ENCODE measurements around the gene CENPF. TPM values are rescaled to one million over a fixed set of nuclear protein-coding genes. Genes with fewer than 3 reads are reported as not detected.

CENPF gene
- total RNA-seq, 1 experiment from 2014 or later: 44.0 TPM

DNA sequence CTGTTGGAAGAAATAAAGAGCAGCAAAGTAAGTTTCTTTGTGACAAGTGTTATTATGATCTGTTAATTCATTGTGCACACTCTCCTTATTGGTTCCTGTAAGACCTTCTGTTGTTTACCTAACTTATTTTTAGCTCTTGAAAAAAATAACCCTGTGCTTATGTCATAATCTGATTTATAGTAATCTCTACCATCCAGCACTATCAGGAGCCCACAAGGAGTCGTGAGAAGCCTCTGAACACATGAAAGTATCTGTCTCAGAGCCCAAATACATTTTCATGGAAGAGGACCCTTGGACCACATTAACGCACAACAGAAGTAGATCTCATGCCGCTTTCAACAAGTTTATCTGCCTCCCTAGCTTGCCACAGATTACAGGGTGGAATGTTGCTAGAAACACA is 45.8 kb downstream of the CENPF start:
- Histone ChIP-seq H3K9ac (ENCODE audit: low read length) (no peak overlapping the region), H4K20me1 (ENCODE audit: insufficient read depth, low read depth, low read length) (no peaks in the 10 kb centered on the region), H3K4me2 (ENCODE audit: low read depth, low read length, poor library complexity, severe bottlenecking) (no peak overlapping the region), H3K79me2 (ENCODE audit: low read length) (no peaks in the 10 kb centered on the region), H2AFZ (ENCODE audit: low read length) (no peak overlapping the region), H3K9me3 (ENCODE audit: low read length) (no peaks in the 10 kb centered on the region), H3K27me3 (ENCODE audit: low read length) (no peaks in the 10 kb centered on the region), H3K9me2 (replicated peaks; ENCODE audit: insufficient read depth, low read length) (no peaks in the 10 kb centered on the region), H3K36me3 (ENCODE audit: insufficient read depth, low read length) (peaks cover 69% of the 10 kb centered on the region), H3K4me1 (ENCODE audit: low read length) (no peaks in the 10 kb centered on the region), H3K27ac (ENCODE audit: low read length) (no peak overlapping the region), H3K4me3 (ENCODE audit: low read length) (no peak overlapping the region)
- no peak for DNase-seq

DNA sequence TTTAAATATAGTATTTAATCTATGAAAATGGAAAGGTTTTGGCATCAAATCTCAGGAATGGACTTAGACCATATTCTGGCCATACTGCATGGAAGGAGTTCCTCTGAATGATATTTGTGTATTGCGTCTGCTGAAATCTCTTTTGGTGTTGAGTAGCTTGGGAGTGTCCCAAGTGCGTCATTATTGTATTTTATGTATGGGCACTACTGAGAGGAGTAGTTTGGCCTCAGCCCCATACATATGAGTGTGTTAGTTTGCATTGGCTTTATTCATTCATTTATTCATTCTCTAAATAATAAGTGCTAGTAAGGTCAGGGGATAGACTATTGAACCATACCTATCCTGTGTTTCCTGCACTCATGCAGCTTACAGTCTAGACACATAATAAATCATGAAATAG is 46.6 kb downstream of the CENPF start:
- no peak overlapping the region for H2AFZ ChIP-seq (ENCODE audit: low read length)
- H3K9me3 ChIP-seq (ENCODE audit: low read length): no peaks in the 10 kb centered on the region
- no peaks in the 10 kb centered on the region for H3K79me2 ChIP-seq (ENCODE audit: low read length)
- H3K27ac ChIP-seq (ENCODE audit: low read length): no peak overlapping the region
- no peak overlapping the region for H3K4me3 ChIP-seq (ENCODE audit: low read length)
- H3K4me2 ChIP-seq (ENCODE audit: low read depth, low read length, poor library complexity, severe bottlenecking): no peak overlapping the region
- no peaks in the 10 kb centered on the region for H3K9me2 ChIP-seq (replicated peaks; ENCODE audit: insufficient read depth, low read length)
- no peaks in the 10 kb centered on the region for H4K20me1 ChIP-seq (ENCODE audit: insufficient read depth, low read depth, low read length)
- H3K4me1 ChIP-seq (ENCODE audit: low read length): no peaks in the 10 kb centered on the region
- no peaks in the 10 kb centered on the region for H3K27me3 ChIP-seq (ENCODE audit: low read length)
- H3K36me3 ChIP-seq (ENCODE audit: insufficient read depth, low read length): peaks cover 68% of the 10 kb centered on the region
- no peak for DNase-seq
- H3K9ac ChIP-seq (ENCODE audit: low read length): no peak overlapping the region

DNA sequence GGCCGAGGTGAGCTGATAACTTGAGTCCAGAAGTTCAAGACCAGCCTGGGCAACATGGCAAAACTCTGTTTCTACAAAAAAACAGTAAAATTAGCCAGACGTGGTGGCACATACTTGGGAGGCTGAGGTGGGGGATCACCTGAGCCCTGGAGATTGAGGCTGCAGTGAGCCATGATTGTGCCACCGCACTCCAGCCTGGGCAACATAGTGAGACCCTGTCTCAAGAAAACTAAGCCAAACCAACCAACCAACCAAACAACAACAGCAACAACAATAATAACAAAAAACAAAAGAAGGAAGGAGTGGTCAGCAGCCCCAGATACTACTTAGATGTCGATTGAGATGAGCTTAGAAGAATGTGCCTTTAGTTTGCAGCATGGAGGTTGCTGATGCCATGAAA is 47.7 kb downstream of the CENPF start:
- Histone ChIP-seq H3K9me3 (ENCODE audit: low read length) (no peaks in the 10 kb centered on the region), H3K9ac (ENCODE audit: low read length) (no peak overlapping the region), H3K9me2 (replicated peaks; ENCODE audit: insufficient read depth, low read length) (no peaks in the 10 kb centered on the region), H3K36me3 (ENCODE audit: insufficient read depth, low read length) (peaks cover 66% of the 10 kb centered on the region), H4K20me1 (ENCODE audit: insufficient read depth, low read depth, low read length) (no peaks in the 10 kb centered on the region), H3K4me1 (ENCODE audit: low read length) (no peaks in the 10 kb centered on the region), H2AFZ (ENCODE audit: low read length) (no peak overlapping the region), H3K27me3 (ENCODE audit: low read length) (no peaks in the 10 kb centered on the region), H3K27ac (ENCODE audit: low read length) (no peak overlapping the region), H3K4me2 (ENCODE audit: low read depth, low read length, poor library complexity, severe bottlenecking) (no peak overlapping the region), H3K4me3 (ENCODE audit: low read length) (no peak overlapping the region), H3K79me2 (ENCODE audit: low read length) (no peaks in the 10 kb centered on the region)
- no peak for DNase-seq

DNA sequence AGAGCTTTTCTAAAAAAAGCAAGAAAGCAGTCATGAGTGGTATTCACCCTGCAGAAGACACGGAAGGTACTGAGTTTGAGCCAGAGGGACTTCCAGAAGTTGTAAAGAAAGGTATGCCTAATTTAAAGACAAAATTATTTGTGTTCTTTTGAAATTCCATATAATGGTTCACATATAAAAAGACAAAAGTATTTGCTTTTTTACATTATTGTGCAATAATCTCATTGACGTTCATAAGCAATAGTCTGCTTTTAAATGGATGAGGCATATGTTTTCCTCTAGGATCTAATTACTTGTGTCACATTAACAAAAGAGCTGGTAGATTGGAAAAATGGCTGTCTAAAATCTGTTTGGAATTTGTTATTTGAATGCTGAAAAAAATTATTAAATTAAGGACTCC is 54.3 kb downstream of the CENPF start:
- H3K79me2 ChIP-seq (ENCODE audit: low read length): peaks cover 17% of the 10 kb centered on the region
- H3K4me1 ChIP-seq (ENCODE audit: low read length): peaks cover 13% of the 10 kb centered on the region
- H3K4me3 ChIP-seq (ENCODE audit: low read length): no peak overlapping the region
- H3K9ac ChIP-seq (ENCODE audit: low read length): no peak overlapping the region
- no peak overlapping the region for H3K27ac ChIP-seq (ENCODE audit: low read length)
- H3K9me2 ChIP-seq (replicated peaks; ENCODE audit: insufficient read depth, low read length): no peaks in the 10 kb centered on the region
- no peak for DNase-seq
- H4K20me1 ChIP-seq (ENCODE audit: insufficient read depth, low read depth, low read length): no peaks in the 10 kb centered on the region
- peaks cover 70% of the 10 kb centered on the region for H3K36me3 ChIP-seq (ENCODE audit: insufficient read depth, low read length)
- H2AFZ ChIP-seq (ENCODE audit: low read length): no peak overlapping the region
- H3K4me2 ChIP-seq (ENCODE audit: low read depth, low read length, poor library complexity, severe bottlenecking): no peak overlapping the region
- H3K9me3 ChIP-seq (ENCODE audit: low read length): no peaks in the 10 kb centered on the region
- H3K27me3 ChIP-seq (ENCODE audit: low read length): no peaks in the 10 kb centered on the region

DNA sequence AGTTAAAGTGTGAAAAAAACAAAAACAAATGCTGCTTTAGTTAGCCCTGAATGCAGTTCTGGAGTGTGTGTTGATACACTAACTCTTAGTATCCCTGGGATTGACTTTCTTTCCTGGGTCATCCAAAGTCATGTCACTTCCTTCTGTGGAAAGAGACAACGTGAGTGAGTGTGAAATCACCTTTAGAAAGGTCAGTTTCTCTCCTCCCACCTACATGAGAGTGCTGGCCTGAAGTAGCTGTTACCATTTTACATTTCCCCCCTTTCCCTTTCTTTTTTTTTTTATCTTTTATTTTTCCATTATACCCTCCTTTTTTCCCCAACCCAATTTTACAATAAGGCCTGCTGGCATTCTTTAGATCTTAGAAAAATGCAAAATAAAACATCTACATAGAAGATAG is 55.2 kb downstream of the CENPF start:
- Histone ChIP-seq H3K79me2 (ENCODE audit: low read length) (peaks cover 18% of the 10 kb centered on the region), H3K9me2 (replicated peaks; ENCODE audit: insufficient read depth, low read length) (no peaks in the 10 kb centered on the region), H3K4me1 (ENCODE audit: low read length) (peaks cover 13% of the 10 kb centered on the region), H4K20me1 (ENCODE audit: insufficient read depth, low read depth, low read length) (no peaks in the 10 kb centered on the region), H3K4me2 (ENCODE audit: low read depth, low read length, poor library complexity, severe bottlenecking) (no peak overlapping the region), H3K9me3 (ENCODE audit: low read length) (no peaks in the 10 kb centered on the region), H3K36me3 (ENCODE audit: insufficient read depth, low read length) (peaks cover 69% of the 10 kb centered on the region), H3K27me3 (ENCODE audit: low read length) (no peaks in the 10 kb centered on the region), H3K27ac (ENCODE audit: low read length) (no peak overlapping the region), H3K9ac (ENCODE audit: low read length) (no peak overlapping the region), H2AFZ (ENCODE audit: low read length) (no peak overlapping the region), H3K4me3 (ENCODE audit: low read length) (no peak overlapping the region)
- no peak for DNase-seq

DNA sequence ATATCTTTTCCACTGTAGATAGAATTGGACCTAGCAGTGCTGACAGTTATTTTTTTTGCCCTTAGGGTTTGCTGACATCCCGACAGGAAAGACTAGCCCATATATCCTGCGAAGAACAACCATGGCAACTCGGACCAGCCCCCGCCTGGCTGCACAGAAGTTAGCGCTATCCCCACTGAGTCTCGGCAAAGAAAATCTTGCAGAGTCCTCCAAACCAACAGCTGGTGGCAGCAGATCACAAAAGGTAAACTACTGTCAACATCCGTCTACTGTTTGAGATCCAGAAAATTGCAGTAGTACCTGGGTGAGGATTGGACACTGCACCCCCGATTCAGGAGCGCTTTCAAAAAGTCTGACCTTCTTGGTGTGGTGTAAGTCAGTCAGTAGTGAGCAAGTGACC is 55.8 kb downstream of the CENPF start:
- H3K4me1 ChIP-seq (ENCODE audit: low read length): peaks cover 13% of the 10 kb centered on the region
- DNase-seq: no peak
- no peak overlapping the region for H3K9ac ChIP-seq (ENCODE audit: low read length)
- no peak overlapping the region for H3K4me3 ChIP-seq (ENCODE audit: low read length)
- no peaks in the 10 kb centered on the region for H3K27me3 ChIP-seq (ENCODE audit: low read length)
- H3K36me3 ChIP-seq (ENCODE audit: insufficient read depth, low read length): peaks cover 69% of the 10 kb centered on the region
- H3K9me2 ChIP-seq (replicated peaks; ENCODE audit: insufficient read depth, low read length): no peaks in the 10 kb centered on the region
- H3K27ac ChIP-seq (ENCODE audit: low read length): no peak overlapping the region
- H3K9me3 ChIP-seq (ENCODE audit: low read length): no peaks in the 10 kb centered on the region
- H2AFZ ChIP-seq (ENCODE audit: low read length): no peak overlapping the region
- no peaks in the 10 kb centered on the region for H4K20me1 ChIP-seq (ENCODE audit: insufficient read depth, low read depth, low read length)
- H3K4me2 ChIP-seq (ENCODE audit: low read depth, low read length, poor library complexity, severe bottlenecking): no peak overlapping the region
- peaks cover 18% of the 10 kb centered on the region for H3K79me2 ChIP-seq (ENCODE audit: low read length)

DNA sequence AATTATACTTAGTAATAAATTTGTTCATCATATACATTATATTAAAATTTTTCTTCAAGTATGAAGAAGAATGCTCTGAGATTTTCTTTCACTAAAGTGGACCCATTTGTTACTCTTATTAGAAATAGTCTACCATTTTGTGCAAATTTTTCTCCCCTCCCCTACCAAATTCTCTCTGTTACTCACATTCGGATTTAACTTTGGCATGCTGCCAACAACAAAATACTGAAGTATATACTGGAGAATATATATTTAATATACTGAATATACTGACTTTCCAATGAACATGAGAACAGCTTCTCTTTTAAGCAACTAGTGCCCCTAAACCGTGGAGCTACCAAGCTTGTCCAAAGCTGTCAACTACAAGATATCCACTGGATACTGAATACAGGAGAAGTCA is 57.2 kb downstream of the CENPF start:
- Histone ChIP-seq H3K9me2 (replicated peaks; ENCODE audit: insufficient read depth, low read length) (no peaks in the 10 kb centered on the region), H3K27me3 (ENCODE audit: low read length) (no peaks in the 10 kb centered on the region), H3K4me3 (ENCODE audit: low read length) (no peak overlapping the region), H3K36me3 (ENCODE audit: insufficient read depth, low read length) (peaks cover 72% of the 10 kb centered on the region), H3K79me2 (ENCODE audit: low read length) (peaks cover 18% of the 10 kb centered on the region), H4K20me1 (ENCODE audit: insufficient read depth, low read depth, low read length) (no peaks in the 10 kb centered on the region), H3K9ac (ENCODE audit: low read length) (no peak overlapping the region), H3K9me3 (ENCODE audit: low read length) (no peaks in the 10 kb centered on the region), H3K4me2 (ENCODE audit: low read depth, low read length, poor library complexity, severe bottlenecking) (no peak overlapping the region), H3K27ac (ENCODE audit: low read length) (no peak overlapping the region), H2AFZ (ENCODE audit: low read length) (no peak overlapping the region), H3K4me1 (ENCODE audit: low read length) (peaks cover 13% of the 10 kb centered on the region)
- no peak for DNase-seq

DNA sequence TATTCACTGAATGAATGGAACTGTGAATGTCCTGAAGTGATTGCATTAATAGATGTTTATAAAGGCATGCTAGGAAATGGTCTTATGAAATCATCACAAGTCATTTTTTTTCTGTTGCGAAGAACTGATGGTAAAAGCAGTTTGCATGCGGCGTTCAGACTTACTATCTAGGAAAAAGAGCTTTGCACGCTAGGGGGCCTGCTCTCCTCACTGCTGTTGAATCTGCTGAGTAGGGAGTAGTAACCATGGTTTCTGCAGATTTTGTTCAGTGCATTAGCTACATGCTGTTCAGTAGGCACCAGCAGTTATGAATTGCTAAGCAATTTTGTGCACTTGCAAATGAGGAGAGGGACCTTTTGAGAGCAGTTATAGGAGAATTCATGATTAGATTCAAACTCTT is 57.9 kb downstream of the CENPF start:
- Histone ChIP-seq H3K36me3 (ENCODE audit: insufficient read depth, low read length) (peaks cover 72% of the 10 kb centered on the region), H2AFZ (ENCODE audit: low read length) (no peak overlapping the region), H3K9ac (ENCODE audit: low read length) (0 out of 2 replicates have a peak overlapping the region, but pooled peaks have one; percentile 6), H3K9me2 (replicated peaks; ENCODE audit: insufficient read depth, low read length) (no peaks in the 10 kb centered on the region), H3K4me3 (ENCODE audit: low read length) (no peak overlapping the region), H3K27me3 (ENCODE audit: low read length) (no peaks in the 10 kb centered on the region), H3K4me2 (ENCODE audit: low read depth, low read length, poor library complexity, severe bottlenecking) (no peak overlapping the region), H3K79me2 (ENCODE audit: low read length) (peaks cover 18% of the 10 kb centered on the region), H4K20me1 (ENCODE audit: insufficient read depth, low read depth, low read length) (no peaks in the 10 kb centered on the region), H3K27ac (ENCODE audit: low read length) (peak overlapping the region; percentile 42), H3K9me3 (ENCODE audit: low read length) (no peaks in the 10 kb centered on the region), H3K4me1 (ENCODE audit: low read length) (peaks cover 13% of the 10 kb centered on the region)
- DNase-seq: peak; percentile 90

DNA sequence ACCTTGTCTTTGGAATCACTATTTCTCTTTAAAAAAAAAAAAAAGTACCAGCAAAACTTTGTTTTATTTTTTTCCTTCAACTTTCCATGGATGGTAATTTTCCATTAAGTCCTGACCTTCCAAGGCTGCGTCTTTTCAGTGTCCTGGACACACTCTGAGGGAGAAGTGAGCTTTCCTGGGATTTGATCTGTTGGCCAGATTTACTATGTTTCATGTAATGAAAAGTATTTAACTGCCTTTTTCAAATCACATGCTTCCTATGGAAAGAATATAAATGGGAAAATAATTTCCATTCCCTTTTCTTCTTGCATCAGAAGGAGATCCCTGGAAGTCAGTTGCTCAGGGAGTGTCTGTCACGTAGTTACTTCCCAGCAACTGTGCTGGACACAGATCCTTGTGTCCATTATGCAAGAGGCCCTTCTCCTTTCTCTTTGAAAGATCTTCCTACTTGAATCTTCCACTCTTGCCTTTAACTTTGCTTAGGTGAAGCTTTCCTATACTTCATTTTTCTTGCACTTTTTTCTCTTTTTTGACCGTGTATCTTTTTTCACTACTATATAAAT is 59.3 kb downstream of the CENPF start:
- H3K9ac ChIP-seq (ENCODE audit: low read length): no peak overlapping the region
- peaks cover 13% of the 10 kb centered on the region for H3K4me1 ChIP-seq (ENCODE audit: low read length)
- no peak overlapping the region for H3K4me2 ChIP-seq (ENCODE audit: low read depth, low read length, poor library complexity, severe bottlenecking)
- H2AFZ ChIP-seq (ENCODE audit: low read length): no peak overlapping the region
- H3K36me3 ChIP-seq (ENCODE audit: insufficient read depth, low read length): peaks cover 72% of the 10 kb centered on the region
- no peak overlapping the region for H3K27ac ChIP-seq (ENCODE audit: low read length)
- peaks cover 18% of the 10 kb centered on the region for H3K79me2 ChIP-seq (ENCODE audit: low read length)
- H3K4me3 ChIP-seq (ENCODE audit: low read length): no peak overlapping the region
- H3K9me2 ChIP-seq (replicated peaks; ENCODE audit: insufficient read depth, low read length): no peaks in the 10 kb centered on the region
- H3K27me3 ChIP-seq (ENCODE audit: low read length): no peaks in the 10 kb centered on the region
- H3K9me3 ChIP-seq (ENCODE audit: low read length): no peaks in the 10 kb centered on the region
- no peaks in the 10 kb centered on the region for H4K20me1 ChIP-seq (ENCODE audit: insufficient read depth, low read depth, low read length)
- DNase-seq: no peak
